Tibial nerve (tissue), 4 donors: Measurements from ENCODE around the gene EPG5. TPM values are rescaled to one million over a fixed set of nuclear protein-coding genes. Genes with fewer than 3 reads are reported as not detected.

ENCODE experiments used
- DNase-seq, 2 donors: peaks; one replicate each; pipeline ENCODE4 v3.0.0-alpha.2; 2019; ENCODE audit warnings: low spot score in 2 of 2
- H3K27ac ChIP-seq, 4 donors: fragments of 200-600 bp; sonication (generic) in 3 of 4; one replicate each; pipeline ENCODE4 v1.5.1; 2017 to 2019; ENCODE audit warnings: mild to moderate bottlenecking in 1 of 4
- H3K27me3 ChIP-seq, 2 donors: fragments of 200-600 bp; sonication (generic) in 1 of 2; one replicate each; pipeline versions ENCODE4 v1.5.1 to v1.6.0; 2017 to 2019
- H3K36me3 ChIP-seq, 3 donors: fragments of 200-600 bp; sonication (generic); one replicate each; pipeline ENCODE4 v1.5.1; 2018 to 2019
- H3K4me1 ChIP-seq, 4 donors: fragments of 200-600 bp; sonication (generic) in 3 of 4; one replicate each; pipeline ENCODE4 v1.5.1; 2017 to 2019
- H3K4me3 ChIP-seq, 4 donors: fragments of 200-600 bp; sonication (generic) in 3 of 4; one replicate each; pipeline ENCODE4 v1.5.1; 2017 to 2019; ENCODE audit warnings: mild to moderate bottlenecking in 1 of 4, moderate library complexity in 1 of 4
- H3K9me3 ChIP-seq, 4 donors: fragments of 200-600 bp; sonication (generic) in 3 of 4; one replicate each; pipeline ENCODE4 v1.5.1; 2017 to 2019
- EP300 ChIP-seq, 2 donors: sonication (generic); formaldehyde crosslinking; IDR thresholded peaks; one replicate each; pipeline ENCODE4 v1.6.1; 2017; ENCODE audit warnings: antibody characterized with exemption in 2 of 2, mild to moderate bottlenecking in 1 of 2
- POLR2A ChIP-seq, 2 donors: fragments of 450-650 bp; IDR thresholded peaks; one replicate each; pipeline ENCODE4 v1.6.1; 2017; ENCODE audit warnings: antibody characterized with exemption in 2 of 2, mild to moderate bottlenecking in 2 of 2, moderate library complexity in 2 of 2
- WGBS, 2 donors: methylation state at CpG; one replicate each; pipeline ENCODE4 v1.1.5; 2018; 5-methylcytosine and 5-hydroxymethylcytosine counted together
- total RNA-seq, 4 donors: library from RNA; depleted of rRNA; stranded (reverse); fragments of >200 nt; gene quantifications; one replicate each; pipeline ENCODE4 v1.1.0, GENCODE V29; 2016
- TF ChIP-seq, protein P1 (sequence below), 5 experiments: fragments of 200-600 bp in 3 of 5; fragments of 450-650 bp in 2 of 5; sonication (generic) in 3 of 5; IDR thresholded peaks; one replicate each; pipeline ENCODE4 v1.5.1; 2016 to 2019; ENCODE audit warnings: antibody characterized with exemption in 5 of 5, mild to moderate bottlenecking in 3 of 5, moderate library complexity in 2 of 5

EPG5 gene
- total RNA-seq, 4 donors from 2014 or later, result 26.1 to 48.3 (median 40.6) TPM

DNA sequence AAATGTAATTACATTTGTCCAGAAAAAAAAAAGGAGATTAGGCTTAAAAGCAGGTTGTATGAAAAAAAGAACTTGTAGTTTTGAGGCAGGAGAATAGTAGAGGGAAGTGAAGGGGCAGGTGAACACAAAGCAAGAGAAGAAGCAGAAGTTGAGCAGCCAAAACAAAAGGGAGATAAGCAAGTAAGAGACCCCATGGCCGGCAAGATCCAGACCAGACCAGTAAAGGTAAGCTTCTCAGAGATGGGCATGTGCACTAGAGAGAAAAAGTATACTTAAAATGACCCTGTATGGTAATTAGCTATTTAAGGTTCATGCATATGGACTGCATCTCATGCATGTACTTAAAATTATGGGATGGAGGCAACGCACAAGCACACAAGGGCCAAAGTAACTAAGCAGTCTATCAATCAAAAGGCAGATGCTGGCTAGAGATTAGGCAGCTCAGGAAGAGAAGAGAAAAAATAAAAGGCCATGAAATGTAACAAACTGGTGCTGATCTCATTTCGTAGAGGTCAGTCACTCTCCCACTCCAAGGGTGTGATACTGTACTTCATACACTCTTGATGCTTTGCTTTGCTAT lies 132.0 kb downstream of the EPG5 start:
- Histone ChIP-seq H3K27ac (no peak overlapping the region), H3K4me3 (no peak overlapping the region), H3K4me1 (peaks cover 0 to 23% (median 7%) of the 10 kb centered on the region in 4 donors), H3K9me3 (no peaks in the 10 kb centered on the region), H3K27me3 (peaks cover 0 to 38% of the 10 kb centered on the region in 2 donors), H3K36me3 (no peaks in the 10 kb centered on the region)
- DNase-seq, result no peak
- TF ChIP-seq EP300 (IDR thresholded peaks at IDR 0.05), result no peak
- TF ChIP-seq, protein P1, sequence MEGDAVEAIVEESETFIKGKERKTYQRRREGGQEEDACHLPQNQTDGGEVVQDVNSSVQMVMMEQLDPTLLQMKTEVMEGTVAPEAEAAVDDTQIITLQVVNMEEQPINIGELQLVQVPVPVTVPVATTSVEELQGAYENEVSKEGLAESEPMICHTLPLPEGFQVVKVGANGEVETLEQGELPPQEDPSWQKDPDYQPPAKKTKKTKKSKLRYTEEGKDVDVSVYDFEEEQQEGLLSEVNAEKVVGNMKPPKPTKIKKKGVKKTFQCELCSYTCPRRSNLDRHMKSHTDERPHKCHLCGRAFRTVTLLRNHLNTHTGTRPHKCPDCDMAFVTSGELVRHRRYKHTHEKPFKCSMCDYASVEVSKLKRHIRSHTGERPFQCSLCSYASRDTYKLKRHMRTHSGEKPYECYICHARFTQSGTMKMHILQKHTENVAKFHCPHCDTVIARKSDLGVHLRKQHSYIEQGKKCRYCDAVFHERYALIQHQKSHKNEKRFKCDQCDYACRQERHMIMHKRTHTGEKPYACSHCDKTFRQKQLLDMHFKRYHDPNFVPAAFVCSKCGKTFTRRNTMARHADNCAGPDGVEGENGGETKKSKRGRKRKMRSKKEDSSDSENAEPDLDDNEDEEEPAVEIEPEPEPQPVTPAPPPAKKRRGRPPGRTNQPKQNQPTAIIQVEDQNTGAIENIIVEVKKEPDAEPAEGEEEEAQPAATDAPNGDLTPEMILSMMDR (IDR thresholded peaks at IDR 0.05), result no peak
- TF ChIP-seq POLR2A (IDR thresholded peaks at IDR 0.05), result no peak
- WGBS, 2 donors, result 75 to 80% methylated on average over 3 of the region's 3 CpGs

DNA sequence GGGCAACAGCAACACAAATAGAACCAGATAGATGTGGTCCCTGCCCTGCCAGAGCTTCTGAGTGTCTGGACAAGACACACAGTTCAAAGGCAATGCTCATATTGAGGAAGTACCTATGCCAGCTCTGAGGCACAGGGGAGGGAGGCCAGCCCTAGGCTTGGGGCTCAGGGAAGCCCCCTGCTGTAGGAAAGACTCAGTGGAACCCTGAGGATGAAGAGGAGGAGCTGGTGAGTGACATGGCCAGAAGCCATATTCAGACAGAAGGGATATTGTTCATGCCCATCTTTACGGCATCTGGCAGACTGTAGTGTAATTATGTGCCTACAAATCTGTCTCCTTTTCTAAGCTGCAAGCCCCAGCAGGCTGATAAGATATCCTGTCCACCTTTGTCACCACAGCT lies 132.8 kb downstream of the EPG5 start:
- Histone ChIP-seq H3K36me3 (no peaks in the 10 kb centered on the region), H3K4me3 (no peak overlapping the region), H3K27ac (no peak overlapping the region), H3K27me3 (peaks cover 0 to 30% of the 10 kb centered on the region in 2 donors), H3K9me3 (no peaks in the 10 kb centered on the region), H3K4me1 (peaks cover 0 to 23% (median 7%) of the 10 kb centered on the region in 4 donors)
- TF ChIP-seq POLR2A (IDR thresholded peaks at IDR 0.05) (no peak), EP300 (IDR thresholded peaks at IDR 0.05) (no peak)
- TF ChIP-seq, protein P1 (IDR thresholded peaks at IDR 0.05), result no peak
- no peak for DNase-seq
- 45 to 50% methylated on average over 1 of the region's 1 CpG for WGBS, 2 donors

DNA sequence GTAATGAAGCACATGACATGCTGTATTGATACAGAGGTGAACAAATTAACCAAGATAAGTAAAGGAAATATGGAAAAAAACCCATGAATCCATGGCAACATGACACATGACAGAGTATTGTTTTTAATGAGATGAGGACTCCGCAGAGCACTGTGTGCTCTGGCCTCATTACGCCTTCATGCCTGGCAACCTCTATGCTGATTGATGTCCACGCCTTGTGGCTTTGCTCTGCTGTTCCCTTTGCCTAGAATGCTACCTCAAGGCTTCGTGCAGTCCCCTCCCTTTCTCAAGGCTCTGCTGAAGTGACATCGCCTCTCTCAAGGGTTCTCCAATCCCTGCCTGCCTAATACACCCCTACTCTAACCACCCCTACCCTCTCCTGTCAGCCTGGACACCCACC lies 133.3 kb downstream of the EPG5 start:
- Histone ChIP-seq H3K9me3 (no peaks in the 10 kb centered on the region), H3K4me3 (no peak overlapping the region), H3K36me3 (no peaks in the 10 kb centered on the region), H3K4me1 (peaks cover 0 to 23% (median 7%) of the 10 kb centered on the region in 4 donors), H3K27ac (no peak overlapping the region), H3K27me3 (peaks cover 0 to 25% of the 10 kb centered on the region in 2 donors)
- TF ChIP-seq POLR2A (IDR thresholded peaks at IDR 0.05), result no peak
- no peak for TF ChIP-seq EP300 (IDR thresholded peaks at IDR 0.05)
- TF ChIP-seq, protein P1 (IDR thresholded peaks at IDR 0.05), result no peak
- WGBS, 2 donors, result 82 to 90% methylated on average over 4 to 5 of the region's 5 CpGs
- no peak for DNase-seq

DNA sequence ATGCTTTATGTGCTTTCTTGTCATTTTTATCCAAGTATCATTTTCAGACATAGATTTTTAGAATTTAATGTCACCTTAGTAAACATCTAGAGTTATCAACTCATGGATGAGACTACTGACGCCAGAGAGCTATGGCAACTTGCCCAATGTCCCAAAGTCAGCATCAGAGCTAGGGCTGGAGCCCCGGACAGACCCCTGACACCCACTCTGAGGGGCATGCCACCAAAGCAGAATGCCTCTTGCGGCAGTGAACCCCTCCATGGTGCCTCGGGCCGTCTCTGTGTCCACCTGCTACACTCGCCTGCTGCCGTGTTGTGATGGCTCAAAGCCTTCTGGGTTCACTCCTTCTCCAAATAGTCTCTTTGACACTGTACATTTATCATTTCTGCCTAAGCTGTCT lies 136.2 kb downstream of the EPG5 start:
- Histone ChIP-seq H3K27ac (no peak overlapping the region), H3K4me3 (no peak overlapping the region), H3K36me3 (no peaks in the 10 kb centered on the region), H3K4me1 (peaks cover 0 to 24% (median 8%) of the 10 kb centered on the region in 4 donors), H3K9me3 (no peaks in the 10 kb centered on the region), H3K27me3 (peaks cover 0 to 4% of the 10 kb centered on the region in 2 donors)
- no peak for DNase-seq
- 80 to 86% methylated on average over 7 of the region's 7 CpGs for WGBS, 2 donors
- no peak for TF ChIP-seq EP300 (IDR thresholded peaks at IDR 0.05)

DNA sequence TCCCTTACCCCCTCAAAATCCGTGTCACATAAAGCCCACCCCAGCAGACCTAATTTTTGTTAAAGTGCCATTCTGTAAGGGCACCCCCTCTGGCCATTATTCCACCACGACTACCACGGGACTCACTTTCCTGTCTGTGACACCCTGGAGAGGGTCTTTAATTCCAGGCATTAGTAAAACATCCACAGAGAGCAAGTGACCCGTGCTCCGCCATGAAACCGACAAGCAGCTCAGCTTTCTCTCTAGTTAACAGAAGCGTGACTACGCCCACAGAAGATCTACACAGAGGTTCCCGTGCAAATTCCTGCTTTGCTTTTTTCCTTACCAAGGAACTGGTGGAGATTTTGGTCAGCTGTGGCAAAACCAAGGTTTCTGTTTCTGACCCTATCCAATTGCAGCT lies 137.3 kb downstream of the EPG5 start:
- Histone ChIP-seq H3K36me3 (no peaks in the 10 kb centered on the region), H3K4me3 (no peak overlapping the region), H3K27ac (no peak overlapping the region), H3K27me3 (no peaks in the 10 kb centered on the region), H3K9me3 (no peaks in the 10 kb centered on the region), H3K4me1 (peaks cover 0 to 24% (median 8%) of the 10 kb centered on the region in 4 donors)
- TF ChIP-seq, protein P1 (IDR thresholded peaks at IDR 0.05), result no peak
- TF ChIP-seq POLR2A (IDR thresholded peaks at IDR 0.05) (no peak), EP300 (IDR thresholded peaks at IDR 0.05) (no peak)
- DNase-seq, result no peak
- WGBS, 2 donors, result 65 to 70% methylated on average over 9 of the region's 9 CpGs
